Measurements from ENCODE around the gene LEFTY2. TPM values are rescaled to one million over a fixed set of nuclear protein-coding genes. Genes with fewer than 3 reads are reported as not detected.

Gene LEFTY2
- total RNA-seq, 1 donor from 2014 or later: 0.43 TPM

- H3K9me3 Mint-ChIP-seq (ENCODE audit: unreplicated experiment): no peaks in the 10 kb centered on the region
- H3K27me3 Mint-ChIP-seq (ENCODE audit: unreplicated experiment): no peaks in the 10 kb centered on the region
- DNase-seq (ENCODE audit: extremely low spot score, unreplicated experiment): no peak
- no peak for TF ChIP-seq CTCF (IDR thresholded peaks at IDR 0.05)
- peaks cover 5% of the 10 kb centered on the region for H3K4me1 Mint-ChIP-seq (ENCODE audit: unreplicated experiment)
- H3K27ac Mint-ChIP-seq (ENCODE audit: unreplicated experiment): no peak overlapping the region
- H3K36me3 Mint-ChIP-seq (ENCODE audit: unreplicated experiment): no peaks in the 10 kb centered on the region
- no peak overlapping the region for H3K4me3 Mint-ChIP-seq (ENCODE audit: unreplicated experiment)
These were observed 12.5 kb downstream of the LEFTY2 start for GRCh38 chr1:225928186-225929175.

- DNase-seq (ENCODE audit: extremely low spot score, unreplicated experiment): no peak
- TF ChIP-seq CTCF (IDR thresholded peaks at IDR 0.05): no peak
- H3K9me3 Mint-ChIP-seq (ENCODE audit: unreplicated experiment): no peaks in the 10 kb centered on the region
- H3K36me3 Mint-ChIP-seq (ENCODE audit: unreplicated experiment): no peaks in the 10 kb centered on the region
- H3K27ac Mint-ChIP-seq (ENCODE audit: unreplicated experiment): no peak overlapping the region
- peaks cover 19% of the 10 kb centered on the region for H3K4me1 Mint-ChIP-seq (ENCODE audit: unreplicated experiment)
- H3K27me3 Mint-ChIP-seq (ENCODE audit: unreplicated experiment): no peaks in the 10 kb centered on the region
- H3K4me3 Mint-ChIP-seq (ENCODE audit: unreplicated experiment): no peak overlapping the region
These were observed 14.4 kb downstream of the LEFTY2 start for GRCh38 chr1:225926551-225927113.

GRCh38 chr1:225923692-225924555 lies 17.1 kb downstream of the LEFTY2 start, which contains the start of gene PYCR2:
Gene PYCR2 (minus strand): TSS chr1:225924250. CDS start chr1:225924110, 140 bp downstream.
- Mint-ChIP-seq H3K4me3 (ENCODE audit: unreplicated experiment) (peak within 1 kb of the TSS; percentile 91), H3K27me3 (ENCODE audit: unreplicated experiment) (no peaks in the 10 kb centered on the region), H3K27ac (ENCODE audit: unreplicated experiment) (peak within 1 kb of the TSS; percentile 95), H3K9me3 (ENCODE audit: unreplicated experiment) (no peaks in the 10 kb centered on the region), H3K36me3 (ENCODE audit: unreplicated experiment) (peaks cover 8% of the 10 kb centered on the region), H3K4me1 (ENCODE audit: unreplicated experiment) (peaks cover 40% of the 10 kb centered on the region)
- no peak for TF ChIP-seq CTCF (IDR thresholded peaks at IDR 0.05)
- peak; percentile 98 for DNase-seq (ENCODE audit: extremely low spot score, unreplicated experiment)

- peaks cover 8% of the 10 kb centered on the region for H3K36me3 Mint-ChIP-seq (ENCODE audit: unreplicated experiment)
- peak overlapping the region; percentile 95 for H3K27ac Mint-ChIP-seq (ENCODE audit: unreplicated experiment)
- peaks cover 40% of the 10 kb centered on the region for H3K4me1 Mint-ChIP-seq (ENCODE audit: unreplicated experiment)
- no peak for TF ChIP-seq CTCF (IDR thresholded peaks at IDR 0.05)
- H3K27me3 Mint-ChIP-seq (ENCODE audit: unreplicated experiment): no peaks in the 10 kb centered on the region
- no peak for DNase-seq (ENCODE audit: extremely low spot score, unreplicated experiment)
- H3K4me3 Mint-ChIP-seq (ENCODE audit: unreplicated experiment): peak overlapping the region; percentile 91
- H3K9me3 Mint-ChIP-seq (ENCODE audit: unreplicated experiment): no peaks in the 10 kb centered on the region
These were observed 17.7 kb downstream of the LEFTY2 start for GRCh38 chr1:225923381-225923691.

Measured in osteocyte (in vitro differentiated cells).